Sigmoid colon (tissue), 7 donors: ENCODE measurements around the gene PKHD1. TPM values are rescaled to one million over a fixed set of nuclear protein-coding genes. Genes with fewer than 3 reads are reported as not detected.
A peak's percentile ranks its signal among the peaks of the same experiment; 100 is the strongest.

Experiments used
- DNase-seq: peaks from one replicate; pipeline ENCODE4 v3.0.0-alpha.2; 2019
- H3K27ac ChIP-seq, 4 donors: fragments of 200-600 bp; sonication (generic); one replicate each; pipeline ENCODE4 v1.5.1; 2016 to 2019; ENCODE audit warnings: mild to moderate bottlenecking in 1 of 4
- H3K27me3 ChIP-seq, 3 donors: fragments of 200-600 bp; sonication (generic); one replicate each; pipeline ENCODE4 v1.5.1; 2019; ENCODE audit warnings: mild to moderate bottlenecking in 1 of 3
- H3K36me3 ChIP-seq, 4 donors: fragments of 200-600 bp; sonication (generic); one replicate each; pipeline ENCODE4 v1.5.1; 2016 to 2019
- H3K4me1 ChIP-seq, 4 donors: fragments of 200-600 bp; sonication (generic); one replicate each; pipeline ENCODE4 v1.5.1; 2017 to 2019
- H3K4me3 ChIP-seq, 4 donors: fragments of 200-600 bp; sonication (generic); one replicate each; pipeline ENCODE4 v1.5.1; 2017 to 2019; ENCODE audit warnings: mild to moderate bottlenecking in 2 of 4, moderate library complexity in 1 of 4
- H3K9me3 ChIP-seq, 4 donors: fragments of 200-600 bp in 3 of 4; sonication (generic) in 3 of 4; one replicate each; pipeline versions ENCODE4 v1.5.1 to v1.6.1; 2013 to 2019
- CTCF ChIP-seq, 4 experiments: fragments of 450-650 bp in 3 of 4; fragments of 200-600 bp in 1 of 4; IDR thresholded peaks; one replicate each; pipeline ENCODE4 v1.5.1; 2016 to 2019; ENCODE audit warnings: antibody characterized with exemption in 4 of 4, mild to moderate bottlenecking in 3 of 4, moderate library complexity in 2 of 4
- EP300 ChIP-seq, 4 donors: sonication (generic); formaldehyde crosslinking; IDR thresholded peaks; one replicate each; pipeline ENCODE4 v1.6.1; 2017; ENCODE audit warnings: antibody characterized with exemption in 4 of 4
- POLR2A ChIP-seq, 2 donors: fragments of 450-650 bp; IDR thresholded peaks; one replicate each; pipeline ENCODE4 v1.6.1; 2016; ENCODE audit warnings: antibody characterized with exemption in 2 of 2, mild to moderate bottlenecking in 2 of 2, moderate library complexity in 2 of 2
- POLR2AphosphoS5 ChIP-seq, 4 donors: sonication (generic); formaldehyde crosslinking; IDR thresholded peaks; one replicate each; pipeline ENCODE4 v1.6.1; 2017; ENCODE audit warnings: antibody characterized with exemption in 4 of 4
- WGBS, 2 donors: extraction: QIAGEN DNeasy Blood & Tissue Kit; methylation state at CpG; one replicate each; pipeline ENCODE4 v1.1.7; 2013; 5-methylcytosine and 5-hydroxymethylcytosine counted together
- intact Hi-C: fragments of 100-400 bp; cut with DNase I; formaldehyde crosslinking; loops from one replicate; pipeline ENCODE4 v1.15.1; 2023
- polyA plus RNA-seq, 3 donors: library from polyadenylated mRNA; stranded (reverse); fragments of 200-250 nt; gene quantifications; one replicate each; pipeline ENCODE4 v1.2.3, GENCODE V29; 2013
- total RNA-seq, 4 donors: library from RNA; depleted of rRNA; stranded (reverse); fragments of >200 nt; gene quantifications; one replicate each; pipeline ENCODE4 v1.1.0, GENCODE V29; 2016
- donor health status: healthy with polysubstance abuse.
- donor health status: Bipolar disorder and iron deficiency.
- donor health status: healthy.

PKHD1 gene
- total and polyA plus RNA-seq, 7 donors, result under 0.01 to 0.66 (median under 0.01) TPM; not detected in 2

DNA sequence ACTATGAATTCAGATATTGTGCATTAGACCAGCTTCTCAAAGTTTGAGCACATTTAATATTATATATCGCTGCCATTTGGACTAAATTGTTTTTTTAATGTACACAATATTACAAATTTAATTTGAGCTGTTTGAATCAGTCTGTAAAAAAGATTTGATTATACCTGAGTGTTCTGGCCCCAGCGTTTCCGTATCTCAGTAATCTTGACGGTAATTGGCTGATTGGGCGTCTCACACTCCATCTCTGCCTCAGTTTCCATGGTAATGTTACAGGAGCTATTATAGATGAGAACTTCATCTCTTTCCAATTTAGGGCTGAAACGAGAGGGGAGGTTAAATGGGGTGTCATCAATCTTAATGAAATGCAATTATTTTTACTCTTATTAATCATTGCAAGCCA is 77.3 kb downstream of the PKHD1 start:
- H3K4me3 ChIP-seq, result no peak overlapping the region

GRCh38 chr6:52009466-52010140 is 77.8 kb downstream of the PKHD1 start:
- intact Hi-C loops, result no loop called here
- peak overlapping the region in 3 of 4 donors; percentile 28 to 63 (median 45) for H3K27ac ChIP-seq
- DNase-seq, result no peak
- no peaks in the 10 kb centered on the region for H3K27me3 ChIP-seq
- H3K36me3 ChIP-seq, result no peaks in the 10 kb centered on the region
- peaks cover 0 to 46% (median 36%) of the 10 kb centered on the region in 4 donors for H3K4me1 ChIP-seq
- TF ChIP-seq EP300 (IDR thresholded peaks at IDR 0.05) (no peak), POLR2AphosphoS5 (IDR thresholded peaks at IDR 0.05) (no peak), POLR2A (IDR thresholded peaks at IDR 0.05) (no peak), CTCF (IDR thresholded peaks at IDR 0.05) (no peak)
- no peaks in the 10 kb centered on the region for H3K9me3 ChIP-seq
- no peak overlapping the region for H3K4me3 ChIP-seq
- WGBS, 2 donors, result 73 to 76% methylated on average over 11 of the region's 11 CpGs

More for the DNA sequence above, 77.3 kb downstream of the PKHD1 start:
- intact Hi-C loops, result no loop called here
- Histone ChIP-seq H3K36me3 (no peaks in the 10 kb centered on the region), H3K9me3 (no peaks in the 10 kb centered on the region), H3K27ac (peak overlapping the region in 3 of 4 donors; percentile 28 to 63 (median 45)), H3K4me1 (peaks cover 0 to 46% (median 36%) of the 10 kb centered on the region in 4 donors), H3K27me3 (no peaks in the 10 kb centered on the region)
- DNase-seq, result no peak
- 89 to 90% methylated on average over 6 of the region's 6 CpGs for WGBS, 2 donors
- no peak for TF ChIP-seq POLR2A (IDR thresholded peaks at IDR 0.05)
- no peak for TF ChIP-seq POLR2AphosphoS5 (IDR thresholded peaks at IDR 0.05)
- no peak for TF ChIP-seq CTCF (IDR thresholded peaks at IDR 0.05)
- TF ChIP-seq EP300 (IDR thresholded peaks at IDR 0.05), result no peak

DNA sequence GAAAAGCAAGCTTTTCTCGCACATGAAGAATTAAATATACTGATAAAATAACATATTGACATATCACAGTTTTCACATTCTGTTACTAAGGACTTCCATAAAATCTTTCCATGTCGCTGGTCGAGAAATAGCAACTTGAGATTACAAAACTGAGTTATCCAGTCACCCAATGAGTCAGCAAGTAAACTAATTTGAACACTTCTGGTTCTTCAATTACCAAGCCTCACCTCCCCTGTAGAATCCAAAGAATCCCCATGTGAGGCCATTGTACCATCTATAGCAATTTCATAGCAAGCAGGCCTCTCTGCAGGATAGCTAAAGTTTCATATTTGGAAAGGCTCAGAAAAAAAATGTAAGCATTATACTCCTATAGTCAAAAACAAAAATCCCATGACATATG is 87.3 kb downstream of the PKHD1 start:
- intact Hi-C loops, result no loop called here
- WGBS, 2 donors, result 89 to 93% methylated on average over 3 of the region's 3 CpGs
- TF ChIP-seq CTCF (IDR thresholded peaks at IDR 0.05) (no peak), EP300 (IDR thresholded peaks at IDR 0.05) (no peak), POLR2A (IDR thresholded peaks at IDR 0.05) (no peak), POLR2AphosphoS5 (IDR thresholded peaks at IDR 0.05) (no peak)
- Histone ChIP-seq H3K9me3 (no peaks in the 10 kb centered on the region), H3K4me1 (peaks cover 0 to 11% (median 7%) of the 10 kb centered on the region in 4 donors), H3K4me3 (no peak overlapping the region), H3K36me3 (no peaks in the 10 kb centered on the region), H3K27ac (no peak overlapping the region), H3K27me3 (no peaks in the 10 kb centered on the region)
- DNase-seq, result no peak

DNA sequence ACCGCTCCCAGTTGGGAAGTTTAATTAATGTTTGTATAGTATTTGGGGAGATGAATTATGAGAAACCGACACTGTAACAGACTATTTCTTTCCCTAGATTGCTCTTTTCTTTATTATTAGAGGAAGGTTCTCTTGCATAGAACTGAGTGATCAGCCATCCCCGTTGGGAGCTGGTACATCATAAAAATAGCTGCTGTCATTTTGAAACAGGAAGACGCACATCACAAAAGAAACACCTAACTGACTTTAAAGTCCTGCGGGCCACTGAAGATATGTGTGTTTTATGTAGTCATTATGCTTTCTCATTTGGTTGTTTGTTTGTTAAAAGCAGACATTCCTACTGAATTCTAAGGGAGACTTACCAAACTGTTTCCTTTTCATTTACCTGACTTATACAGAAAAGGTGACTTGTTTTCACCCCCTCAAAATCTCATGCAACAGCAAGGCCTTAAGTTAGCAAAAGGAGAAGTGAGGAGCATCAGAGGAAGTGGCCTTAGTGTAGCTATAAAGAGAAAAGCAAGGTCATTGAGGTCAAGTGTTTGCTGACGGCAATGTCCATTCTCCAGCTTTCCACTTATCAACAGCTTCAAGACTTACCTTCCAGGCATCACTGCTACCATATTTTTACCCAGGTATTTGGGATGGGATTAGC is 91.0 kb downstream of the PKHD1 start:
- no peak for DNase-seq
- Histone ChIP-seq H3K9me3 (no peaks in the 10 kb centered on the region), H3K27me3 (no peaks in the 10 kb centered on the region), H3K27ac (no peak overlapping the region), H3K4me3 (no peak overlapping the region), H3K4me1 (peaks cover 0 to 19% (median 13%) of the 10 kb centered on the region in 4 donors), H3K36me3 (no peaks in the 10 kb centered on the region)
- WGBS, 2 donors, result 80 to 83% methylated on average over 6 of the region's 6 CpGs
- intact Hi-C loops, result no loop called here
- TF ChIP-seq POLR2A (IDR thresholded peaks at IDR 0.05) (no peak), EP300 (IDR thresholded peaks at IDR 0.05) (no peak), CTCF (IDR thresholded peaks at IDR 0.05) (no peak), POLR2AphosphoS5 (IDR thresholded peaks at IDR 0.05) (no peak)
